DND-41 (cell line): Measurements from ENCODE around the gene NDUFAB1.
"Not testable (repeated sequence)": the region's sequence is repeated elsewhere in the genome, so short reads cannot be mapped to it uniquely, and the experiment has no call there.

Experiments
- CTCF ChIP-seq: IDR thresholded peaks from 2 replicates; pipeline ENCODE4 v1.5.1; 2012; ENCODE audit warnings: borderline replicate concordance, low read length, moderate library complexity, mild to moderate bottlenecking; ENCODE audit not compliant: poor library complexity, severe bottlenecking; ENCODE audit errors: extremely low read depth
- EZH2 ChIP-seq: IDR thresholded peaks from 3 replicates; pipeline ENCODE4 v1.6.1; 2012; ENCODE audit warnings: borderline replicate concordance, low read depth, mild to moderate bottlenecking, moderate library complexity, low read length, inconsistent platforms; ENCODE audit not compliant: severe bottlenecking

GRCh38 chr16:23631874-23632273 is 35.8 kb upstream of the NDUFAB1 start:
- TF ChIP-seq CTCF, EZH2: not testable (repeated sequence)
